Adrenal gland (tissue), 5 donors: ENCODE measurements around the gene IPPK.

Experiments
- CTCF ChIP-seq, 6 experiments: fragments of 450-650 bp in 4 of 6; fragments of 200-600 bp in 2 of 6; sonication (generic) in 1 of 6; IDR thresholded peaks; 1 replicate in 5 of 6; 2 replicates in 1 of 6; pipeline versions ENCODE4 v1.5.1 to v1.8.0; 2016 to 2021; ENCODE audit warnings: antibody characterized with exemption in 6 of 6, mild to moderate bottlenecking in 2 of 6, moderate library complexity in 1 of 6
- POLR2A ChIP-seq, 2 donors: fragments of 450-650 bp; IDR thresholded peaks; one replicate each; pipeline ENCODE4 v1.6.1; 2017; ENCODE audit warnings: antibody characterized with exemption in 2 of 2, mild to moderate bottlenecking in 2 of 2, moderate library complexity in 1 of 2
- donor health status: DM: no; HTN: no; CAD: no.

GRCh38 chr9:92614123-92614510 lies 55.8 kb downstream of the IPPK start:
- TF ChIP-seq CTCF (IDR thresholded peaks at IDR 0.05): no peak
- no peak for TF ChIP-seq POLR2A (IDR thresholded peaks at IDR 0.05)
